ENCODE results near the gene SORBS2.

GRCh38 chr4:185817403-185817818, 5.4 kb upstream of the SORBS2 start:
- TF ChIP-seq ESRRA (CRISPR knock-in tag; IDR thresholded peaks at IDR 0.05; ENCODE audit: borderline replicate concordance) (no peak), MAX (CRISPR knock-in tag; IDR thresholded peaks at IDR 0.05) (no peak)

All from WTC11 (cell line).